ENCODE measurements around the gene MAS1L.

DNA sequence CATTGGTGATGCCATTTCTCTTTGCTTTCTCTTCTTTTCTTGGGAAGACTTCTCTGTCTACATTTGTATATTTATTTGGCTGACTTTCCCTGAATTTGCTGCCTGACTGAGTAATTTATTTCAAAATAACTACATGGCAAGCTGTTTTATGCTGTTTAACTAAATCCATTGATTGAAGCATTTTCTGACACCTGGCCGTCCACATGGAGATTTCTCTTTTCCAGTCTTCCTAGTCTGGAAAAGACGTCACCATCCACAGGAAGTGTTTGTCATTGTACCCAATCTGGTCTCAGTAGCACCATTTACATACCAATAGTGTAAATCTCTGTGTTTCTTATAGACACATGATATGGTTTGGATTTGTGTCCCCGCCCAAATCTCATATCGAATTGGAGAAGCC lies 9.2 kb upstream of the MAS1L start:
- TF ChIP-seq OSR1 (CRISPR knock-in tag; IDR thresholded peaks at IDR 0.05) (no peak), ZFP3 (CRISPR knock-in tag; IDR thresholded peaks at IDR 0.05) (no peak), PATZ1 (CRISPR knock-in tag; IDR thresholded peaks at IDR 0.05; ENCODE audit: borderline replicate concordance) (no peak), ISL1 (CRISPR knock-in tag; IDR thresholded peaks at IDR 0.05) (no peak), ARNTL (CRISPR knock-in tag; IDR thresholded peaks at IDR 0.05; ENCODE audit: borderline replicate concordance, low read depth) (no peak), ZC3H10 (CRISPR knock-in tag; IDR thresholded peaks at IDR 0.05) (no peak), BACH2 (CRISPR knock-in tag; IDR thresholded peaks at IDR 0.05; ENCODE audit: borderline replicate concordance) (no peak), ESRRG (CRISPR knock-in tag; IDR thresholded peaks at IDR 0.05) (no peak), ZNF8 (CRISPR knock-in tag; IDR thresholded peaks at IDR 0.05) (no peak), ZNF565 (CRISPR knock-in tag; conservative IDR thresholded peaks at IDR 0.05; ENCODE audit: low read depth) (no peak)

Measured in SK-N-SH treated with all-trans-retinoic acid at 6 μM for 48 hours (cell line).